GM19328 (cell line): ENCODE measurements around the gene FFAR3.
"Not testable (repeated sequence)": the region's sequence is repeated elsewhere in the genome, so short reads cannot be mapped to it uniquely, and the experiment has no call there.

Source experiments
- ATAC-seq: cut with Tn5 transposase; IDR thresholded peaks from one replicate; pipeline ENCODE4 v1.9.1; 2021; ENCODE audit warnings: mild to moderate bottlenecking, moderate library complexity; ENCODE audit not compliant: unreplicated experiment

The FFAR3 gene

DNA sequence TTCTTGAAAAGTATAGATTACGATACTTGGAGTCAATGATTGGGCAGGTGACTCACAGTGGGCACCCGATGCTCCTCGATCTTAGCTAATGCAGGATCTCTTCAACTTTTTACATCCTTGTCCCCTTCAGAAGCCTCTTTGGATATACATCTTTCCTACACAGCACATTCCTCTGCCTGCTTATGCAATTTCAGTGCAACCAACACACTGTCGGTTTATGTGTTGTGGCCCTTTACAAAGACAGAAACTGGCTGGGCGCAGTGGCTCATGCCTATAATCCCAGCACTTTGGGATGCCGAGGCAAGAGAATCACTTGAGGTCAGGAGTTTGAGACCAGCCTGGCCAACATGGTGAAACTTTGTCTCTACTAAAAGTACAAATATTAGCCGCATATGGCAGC is 15.2 kb downstream of the FFAR3 start:
- no peak for ATAC-seq

DNA sequence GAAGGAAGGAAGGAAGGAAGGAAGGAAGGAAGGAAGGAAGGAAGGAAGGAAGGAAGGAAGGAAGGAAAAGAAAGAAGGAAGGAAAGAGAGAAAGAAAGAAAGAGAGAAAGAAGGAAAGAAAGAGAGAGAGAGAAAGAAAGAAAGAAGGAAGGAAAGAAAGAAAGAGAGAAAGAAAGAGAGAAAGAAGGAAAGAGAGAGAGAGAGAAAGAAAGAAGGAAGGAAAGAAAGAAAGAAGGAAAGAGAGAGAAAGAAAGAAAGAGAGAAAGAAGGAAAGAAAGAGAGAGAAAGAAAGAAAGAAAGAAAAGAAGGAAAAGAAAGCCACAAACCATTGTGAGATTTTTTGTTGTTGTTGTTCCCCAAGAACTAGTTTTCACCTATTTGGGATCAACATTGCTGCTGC is 15.8 kb downstream of the FFAR3 start:
- ATAC-seq: not testable (repeated sequence)

DNA sequence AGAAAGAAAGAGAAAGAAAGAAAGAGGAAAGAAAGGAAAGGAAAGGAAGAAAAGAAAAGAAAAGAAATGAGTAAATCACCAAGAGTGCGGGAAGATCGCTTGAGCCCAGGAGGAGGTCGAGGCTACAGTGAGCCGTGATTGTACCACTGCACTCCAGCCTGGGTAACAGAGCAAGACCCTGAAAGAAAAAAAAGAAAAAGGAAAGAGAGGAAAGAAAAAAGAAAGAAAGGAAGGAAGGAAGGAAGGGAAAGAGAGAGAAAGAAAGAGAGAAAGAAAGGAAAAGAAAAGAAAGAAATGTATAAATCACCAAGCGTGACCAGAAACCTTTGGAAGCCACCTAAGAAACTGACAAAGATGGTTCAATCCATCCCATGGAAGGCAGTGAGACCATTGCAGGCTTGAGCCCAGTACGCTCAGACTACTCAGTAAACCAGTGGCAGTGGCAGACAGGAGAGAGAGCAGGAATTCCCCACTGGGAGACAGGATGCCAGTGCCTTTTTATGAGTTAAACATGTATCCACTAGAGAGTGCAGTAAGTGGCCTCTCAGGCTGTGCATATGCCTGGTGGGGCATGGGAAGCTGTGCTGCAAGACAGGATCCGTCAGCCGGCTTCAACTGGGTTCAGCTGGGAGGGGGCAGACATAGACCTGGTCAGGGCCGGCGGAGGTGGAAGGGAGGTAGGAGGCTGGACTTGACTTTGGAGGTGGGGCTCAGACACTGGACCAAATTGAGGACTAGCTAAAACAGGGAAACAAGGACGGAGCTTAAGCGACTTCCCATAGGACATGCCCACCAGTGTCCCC is 17.4 kb downstream of the FFAR3 start:
- ATAC-seq: no peak

DNA sequence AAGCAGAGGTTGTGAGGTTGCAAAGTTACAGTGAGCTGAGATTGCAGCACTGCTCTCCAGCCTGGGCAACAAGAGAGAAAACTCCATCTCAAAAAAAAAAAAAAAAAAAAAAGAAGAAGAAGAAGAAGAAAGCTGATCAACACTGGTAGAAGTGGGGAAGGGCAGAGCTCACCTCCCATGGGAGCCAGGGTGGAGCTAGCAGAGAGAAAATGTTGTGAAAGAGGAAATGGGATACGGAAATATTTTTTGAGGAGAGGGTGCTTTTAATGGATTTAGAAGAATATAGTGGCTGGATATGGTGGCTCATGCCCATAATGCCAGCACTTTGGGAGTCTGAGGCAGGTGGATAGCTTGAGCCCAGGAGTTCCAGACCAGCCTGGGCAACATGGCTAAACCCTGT is 19.4 kb downstream of the FFAR3 start:
- ATAC-seq: no peak

DNA sequence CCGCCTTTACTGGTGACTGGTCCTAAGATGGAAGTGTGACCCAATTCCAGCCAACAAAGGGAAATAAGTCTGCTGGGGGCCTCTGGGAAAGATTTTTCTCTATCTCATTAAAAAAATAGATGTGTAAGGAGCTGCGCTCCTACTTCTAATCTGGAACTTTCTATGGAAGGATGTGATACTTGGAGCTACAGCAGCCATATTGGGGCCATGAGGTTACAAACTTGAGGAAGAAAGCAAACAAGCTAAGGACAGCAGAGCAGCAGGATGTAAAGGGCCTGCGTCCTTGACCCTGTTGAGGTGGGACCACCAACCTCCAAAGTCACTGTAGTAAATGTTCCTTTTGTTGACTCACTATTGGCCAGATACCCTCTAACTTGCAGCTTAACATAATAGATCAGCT is 20.1 kb downstream of the FFAR3 start:
- no peak for ATAC-seq

DNA sequence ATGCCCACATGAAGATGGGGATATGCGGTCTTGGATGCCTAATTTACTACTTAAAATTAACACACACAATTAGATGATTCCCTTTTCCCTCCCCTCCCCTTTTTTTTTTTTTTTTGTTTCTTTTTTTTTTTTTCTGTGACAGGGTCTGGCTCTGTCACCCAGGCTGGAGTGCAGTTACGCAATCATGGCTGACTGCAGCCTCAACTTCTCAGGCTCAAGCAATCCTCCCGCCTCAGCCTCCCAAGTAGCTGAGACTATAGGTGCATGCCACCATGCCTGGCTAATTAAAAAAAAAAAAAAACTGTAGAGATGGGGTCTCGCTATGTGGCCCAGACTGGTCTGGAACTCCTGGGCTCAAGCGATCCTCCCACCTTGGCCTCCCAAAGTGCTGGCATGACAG is 21.3 kb downstream of the FFAR3 start:
- not testable (repeated sequence) for ATAC-seq

DNA sequence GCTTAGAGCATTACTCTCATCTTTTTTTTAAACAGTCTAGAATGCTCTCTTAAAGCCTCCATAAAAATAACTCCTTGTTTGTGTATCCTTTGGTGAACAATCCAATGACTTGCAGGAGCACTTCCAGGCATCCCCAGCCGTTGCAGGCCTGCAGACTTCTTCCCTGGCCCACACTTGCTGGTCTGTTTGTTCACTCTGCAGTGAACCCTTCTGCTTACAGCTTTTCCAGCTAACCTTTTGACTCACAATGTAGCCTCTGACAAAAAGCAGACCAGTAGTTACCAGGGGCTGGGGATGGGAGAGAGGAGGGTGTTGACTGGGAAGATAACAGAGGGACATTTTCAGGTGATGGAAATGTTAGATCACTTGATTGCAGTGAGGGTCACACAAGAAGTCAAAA is 21.7 kb downstream of the FFAR3 start:
- no peak for ATAC-seq

DNA sequence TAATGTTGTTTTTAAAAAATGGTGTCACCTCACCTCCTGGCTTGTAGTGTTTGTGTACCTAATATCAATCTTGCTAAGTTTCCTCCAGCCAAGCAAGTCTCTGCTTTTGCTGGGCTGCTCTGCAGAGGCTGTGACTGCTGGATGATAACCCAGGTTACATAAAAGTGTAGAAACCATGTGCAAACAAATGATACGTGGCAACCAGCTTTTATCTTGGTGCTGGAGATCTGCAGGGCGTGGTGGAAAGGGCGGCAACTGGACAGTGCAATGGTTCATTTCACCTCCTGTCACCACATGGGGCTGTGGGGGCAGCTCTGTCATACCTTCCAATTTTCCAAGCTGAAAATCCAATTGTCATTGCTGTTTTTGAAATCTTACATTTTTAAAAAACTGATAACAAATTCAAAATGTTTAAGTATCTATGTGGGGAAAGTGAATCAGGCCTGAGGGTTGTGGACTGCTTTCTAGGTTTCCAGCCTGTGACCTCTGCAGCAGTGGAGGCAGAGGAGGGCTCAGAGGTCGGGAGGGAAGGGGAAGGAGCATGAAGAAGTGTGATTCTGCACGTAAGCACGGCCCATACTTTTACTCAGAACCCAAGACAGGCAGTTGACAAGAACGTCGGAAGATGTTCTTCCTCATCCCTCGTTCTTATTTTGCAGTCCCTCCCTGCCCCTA is 22.3 kb downstream of the FFAR3 start:
- ATAC-seq: no peak

DNA sequence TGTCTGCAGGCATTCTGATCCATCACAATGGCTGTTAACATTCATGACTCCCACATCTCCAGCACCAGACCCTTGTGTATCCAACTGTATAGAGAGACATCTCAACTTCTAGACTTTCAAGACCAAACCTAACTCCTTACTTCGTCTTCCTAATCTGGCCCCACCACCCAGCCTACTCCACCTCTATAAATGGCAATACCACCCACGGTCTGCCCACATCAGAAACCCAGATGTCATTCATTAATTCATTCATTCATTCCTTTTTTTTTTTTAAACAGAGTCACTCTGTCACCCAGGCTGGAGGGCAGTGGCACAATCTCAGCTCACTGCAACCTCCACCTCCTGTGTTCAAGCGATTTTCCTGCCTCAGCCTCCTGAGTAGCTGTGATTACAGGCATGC is 23.1 kb downstream of the FFAR3 start:
- no peak for ATAC-seq

DNA sequence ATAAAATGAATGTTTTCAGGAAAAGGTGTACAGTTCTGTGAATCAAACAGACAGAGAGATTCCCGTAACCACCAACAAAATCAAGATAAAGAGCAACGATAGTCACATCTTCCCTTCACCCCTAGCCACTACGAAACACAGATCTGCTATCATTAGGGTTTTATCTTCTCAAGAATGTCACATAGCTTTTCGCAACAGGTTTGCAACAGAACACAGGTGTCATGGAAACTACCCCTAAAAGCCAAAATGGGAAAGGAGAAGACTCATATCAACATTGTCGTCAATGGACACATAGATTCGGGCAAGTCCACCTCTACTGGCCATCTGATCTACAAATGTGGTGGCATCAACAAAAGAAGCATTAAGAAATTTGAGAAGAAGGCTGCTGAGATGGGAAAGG is 23.7 kb downstream of the FFAR3 start:
- ATAC-seq: no peak

DNA sequence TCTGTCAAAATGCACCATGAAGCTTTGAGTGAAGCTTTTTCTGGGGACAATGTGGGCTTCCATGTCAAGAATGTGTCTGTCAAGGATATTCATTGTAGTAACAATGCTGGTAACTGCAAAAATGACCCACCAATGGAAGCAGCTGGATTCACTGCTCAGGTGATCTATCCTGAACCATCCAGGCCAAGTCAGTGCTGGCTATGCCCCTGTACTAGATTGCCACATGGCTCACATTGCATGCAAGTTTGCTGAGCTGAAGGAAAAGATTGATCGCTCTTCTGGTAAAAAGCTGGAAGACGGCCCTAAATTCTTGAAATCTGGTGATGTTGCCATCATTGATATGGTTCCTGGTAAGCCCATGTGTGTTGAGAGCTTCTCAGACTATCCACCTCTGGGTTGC is 25.3 kb downstream of the FFAR3 start:
- ATAC-seq: no peak

DNA sequence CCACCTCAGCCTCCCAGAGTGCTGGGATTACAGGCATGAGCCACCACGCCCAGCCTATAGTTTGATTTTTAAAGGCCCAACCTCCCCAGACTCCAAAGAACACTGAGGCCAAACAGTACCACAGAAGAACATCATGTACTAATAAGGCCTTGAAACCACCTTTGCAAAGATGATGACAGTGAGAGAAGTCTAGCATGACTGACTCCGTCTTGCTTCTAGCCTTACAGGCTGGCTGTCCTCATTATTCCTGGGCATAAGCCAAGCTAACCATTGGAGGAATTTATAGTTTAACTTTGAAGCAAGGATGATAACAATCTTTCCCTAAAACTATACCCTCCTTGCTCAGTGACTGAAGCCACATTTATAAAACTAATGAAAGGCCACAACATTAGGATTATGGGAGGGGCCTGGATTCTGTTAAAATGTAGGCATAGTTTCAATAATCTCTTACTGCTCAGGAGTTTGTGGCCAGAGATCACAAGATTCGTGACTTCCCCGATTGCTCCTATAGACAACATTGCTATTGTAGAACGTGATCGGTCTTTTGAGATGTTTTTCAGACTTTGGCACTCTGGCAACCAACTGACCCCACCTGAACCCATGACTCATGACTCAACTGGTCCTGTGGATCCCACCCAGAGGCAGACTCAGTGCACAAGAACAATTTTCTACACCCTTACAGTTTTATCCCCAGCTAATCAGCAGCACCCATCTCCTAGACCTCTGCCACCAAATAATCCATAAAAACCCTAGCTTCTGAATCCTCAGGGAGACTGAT is 30.2 kb downstream of the FFAR3 start:
- no peak for ATAC-seq

DNA sequence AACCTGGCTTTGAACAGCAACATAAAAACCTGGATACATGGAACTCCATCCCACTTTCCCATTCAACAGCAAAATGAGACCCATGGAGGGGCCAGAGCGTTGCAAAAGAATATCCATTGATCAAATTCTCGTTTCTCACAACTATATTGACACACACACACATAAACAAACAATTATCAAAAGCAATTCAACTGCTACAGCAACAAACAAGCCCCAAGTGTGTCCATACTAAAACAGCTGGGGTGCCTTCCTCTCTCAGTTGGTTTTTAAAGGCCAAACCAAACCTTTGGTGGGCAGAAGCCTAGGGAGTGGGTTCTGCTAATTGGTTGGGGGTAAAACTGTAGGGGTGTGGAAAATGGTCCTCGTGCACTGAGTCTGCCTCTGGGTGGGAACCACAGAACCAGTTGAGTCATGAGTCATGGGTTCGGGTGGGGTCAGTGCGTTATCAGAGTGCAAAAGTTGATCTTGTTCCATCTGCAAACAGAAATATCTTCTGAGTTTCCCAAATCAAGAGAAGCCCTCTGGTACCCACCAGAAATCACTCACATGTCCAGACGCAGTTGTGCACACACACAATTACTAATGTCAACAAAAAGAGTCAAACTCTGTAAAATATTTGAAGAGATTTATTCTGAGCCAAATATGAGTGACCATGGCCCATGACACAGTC is 31.1 kb downstream of the FFAR3 start:
- ATAC-seq: no peak

DNA sequence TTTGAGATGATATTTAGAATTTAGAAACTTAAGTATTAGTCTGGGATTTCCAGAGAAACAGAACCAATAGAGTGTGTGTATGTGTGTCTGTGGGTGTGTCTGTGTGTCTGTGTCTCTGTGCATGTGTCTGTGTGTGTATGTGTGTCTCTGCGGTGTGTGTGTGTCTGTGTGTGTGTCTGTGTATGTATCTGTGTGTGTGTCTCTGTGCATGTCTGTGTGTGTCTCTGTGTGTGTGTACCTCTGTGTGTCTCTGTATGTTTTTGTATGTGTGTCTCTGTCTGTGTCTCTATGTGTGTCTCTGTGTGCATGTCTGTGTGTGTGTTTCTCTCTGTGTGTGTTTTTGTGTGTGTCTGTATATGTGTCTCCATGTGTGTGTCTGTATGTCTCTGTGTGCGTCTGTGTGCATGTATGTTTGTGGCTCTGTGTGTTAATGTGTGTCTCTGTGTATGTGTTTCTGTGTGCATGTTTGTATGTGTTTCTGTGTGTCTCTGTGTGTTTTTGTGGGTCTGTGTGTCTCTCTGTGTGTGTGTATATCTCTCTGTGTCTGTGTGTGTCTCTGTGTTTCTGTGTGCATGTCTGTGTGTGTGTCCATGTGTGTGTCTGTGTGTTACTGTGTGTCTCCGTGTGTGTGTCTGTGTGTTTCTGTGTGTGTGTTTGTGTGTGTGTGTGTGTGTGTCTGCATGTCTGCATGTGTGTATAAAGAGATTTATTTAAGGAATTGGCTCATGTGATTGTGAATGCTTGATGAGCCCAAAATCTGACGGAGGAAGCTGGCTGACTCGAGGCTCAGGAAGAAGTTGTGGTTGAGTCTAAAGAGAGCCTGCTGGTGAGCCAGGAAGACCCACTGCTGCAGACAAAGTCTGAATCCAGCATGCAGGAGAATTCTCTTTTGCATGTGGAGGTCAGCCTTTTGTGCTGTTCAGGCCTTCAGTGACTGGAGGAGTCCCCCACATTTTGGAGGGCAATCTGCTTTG is 34.8 kb downstream of the FFAR3 start:
- ATAC-seq: no peak

DNA sequence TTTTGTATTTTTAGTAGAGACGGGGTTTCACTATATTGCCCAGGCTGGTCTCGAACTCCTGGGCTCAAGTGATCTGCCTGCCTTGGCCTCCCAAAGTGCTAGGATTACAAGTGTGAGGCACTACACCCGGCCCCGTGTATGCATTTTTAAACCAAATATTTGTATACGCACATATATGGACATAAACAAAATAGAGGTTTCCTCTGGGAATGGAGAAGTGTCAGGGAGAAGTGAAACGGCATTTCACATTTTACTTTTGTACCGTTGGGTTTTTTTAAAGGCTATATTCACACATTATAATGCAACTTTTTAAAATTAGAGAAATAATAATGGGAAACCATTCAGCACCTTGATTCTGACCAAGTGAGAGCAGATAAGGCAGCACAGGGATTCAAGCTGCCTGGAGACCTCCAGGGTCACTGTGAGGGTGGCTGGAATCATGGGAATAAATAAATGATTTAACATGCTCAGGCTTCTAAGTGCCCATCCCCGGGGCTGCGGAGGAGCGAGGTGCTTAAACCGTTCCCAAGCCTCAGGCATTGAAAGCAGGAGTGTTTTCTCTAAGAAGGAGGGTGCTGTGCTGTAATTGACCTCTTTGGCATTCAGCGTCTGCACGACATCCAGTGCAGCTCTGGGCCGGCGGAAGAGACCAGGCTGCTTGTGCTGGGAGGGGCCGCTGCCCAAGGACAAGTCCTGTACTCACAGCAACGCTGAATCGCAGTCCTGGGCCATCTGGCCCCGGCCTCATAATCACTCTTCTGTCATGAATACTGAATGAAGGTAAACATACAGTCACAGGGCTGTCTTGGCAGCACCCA is 37.3 kb downstream of the FFAR3 start:
- ATAC-seq: no peak

DNA sequence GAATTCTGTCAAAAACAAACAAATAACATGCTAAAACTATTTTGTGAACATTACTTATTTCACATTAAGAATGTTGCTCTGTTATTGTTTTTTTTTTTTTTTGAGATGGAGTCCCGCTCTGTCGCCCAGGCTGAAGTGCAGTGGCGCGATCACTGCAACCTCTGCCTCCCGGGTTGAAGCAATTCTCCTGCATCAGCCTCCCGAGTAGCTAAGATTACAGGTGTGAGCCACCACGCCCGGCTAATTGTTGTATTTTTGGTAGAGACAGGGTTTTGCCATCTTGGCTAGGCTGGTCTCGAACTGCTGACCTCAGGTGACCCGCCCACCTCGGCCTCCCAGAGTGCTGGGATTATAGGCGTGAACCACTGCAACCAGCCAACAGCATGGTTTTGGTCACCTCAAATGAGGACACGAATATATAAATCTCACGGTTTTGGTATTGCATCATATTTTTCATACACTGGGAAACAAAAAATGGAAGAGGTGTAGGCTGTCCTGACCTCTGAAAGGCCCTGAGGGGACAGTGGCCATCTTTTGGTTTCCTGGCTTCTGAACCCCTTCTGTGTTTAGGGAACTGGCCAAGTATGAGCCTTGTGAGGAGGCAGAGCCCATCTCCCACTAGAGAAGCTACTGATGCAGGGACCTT is 38.1 kb downstream of the FFAR3 start:
- ATAC-seq: no peak

DNA sequence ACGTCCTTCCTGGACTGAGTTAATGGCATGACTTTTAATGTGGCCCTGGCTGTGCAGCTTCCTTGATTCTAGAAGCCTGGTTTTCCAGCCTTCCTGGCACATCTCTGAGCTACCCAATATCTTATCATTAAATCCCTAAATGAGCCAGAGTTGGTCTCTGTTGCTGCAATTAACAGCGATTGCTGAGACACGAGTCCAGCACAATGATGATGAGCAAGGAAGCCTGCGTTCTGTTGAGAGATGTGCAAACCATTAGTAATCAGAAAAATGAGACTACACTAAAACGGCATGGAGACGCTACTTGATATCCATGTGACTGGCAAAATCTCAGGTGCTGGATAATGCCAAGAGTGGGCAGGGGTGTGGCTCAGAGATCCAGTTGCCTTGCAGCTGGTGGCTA is 38.8 kb downstream of the FFAR3 start:
- no peak for ATAC-seq

DNA sequence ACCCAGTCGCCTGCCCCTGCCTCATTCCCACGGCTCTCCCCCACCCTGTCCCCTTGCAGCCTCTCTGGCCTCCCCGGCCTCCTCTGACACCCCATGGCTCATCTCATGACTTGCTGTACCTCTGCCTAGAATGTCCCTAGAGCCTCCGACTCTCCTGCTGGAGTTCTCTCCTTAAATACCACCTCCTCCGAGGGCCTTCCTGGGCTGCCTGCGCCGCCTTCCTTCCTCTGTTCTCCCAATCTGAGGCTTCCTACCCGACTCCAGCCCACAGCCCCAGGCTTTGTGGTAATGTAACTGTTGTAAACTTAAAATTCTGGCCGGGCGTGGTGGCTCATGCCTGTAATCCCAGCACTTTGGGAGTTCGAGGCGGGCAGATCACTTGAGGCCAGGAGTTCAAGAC is 40.3 kb downstream of the FFAR3 start:
- ATAC-seq: no peak

DNA sequence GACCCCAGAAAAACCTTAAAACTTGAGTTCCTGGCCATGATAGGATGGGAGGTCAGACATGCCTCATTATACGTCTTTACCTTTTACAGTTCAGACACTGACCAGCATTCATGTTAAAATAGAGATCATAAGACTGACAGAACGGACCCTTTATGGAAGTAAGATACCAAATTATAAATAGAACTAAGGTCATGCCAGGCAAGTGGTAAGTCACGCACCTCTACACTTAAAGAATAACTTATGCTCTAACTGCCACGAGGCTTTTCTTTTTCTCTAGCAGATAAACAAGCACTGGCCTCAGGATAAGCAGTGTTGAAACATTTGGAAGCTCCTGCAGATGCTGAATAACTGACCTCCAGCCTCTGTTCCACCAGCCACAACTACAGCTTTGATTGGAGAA is 41.0 kb downstream of the FFAR3 start:
- ATAC-seq: no peak
